NCI-H510A (cell line): ENCODE results near the gene C1QL2.

Source experiments
- DNase-seq: peaks from one replicate; lab custom pipeline; 2025; lab: John Stamatoyannopoulos, UW

C1QL2 gene

DNA sequence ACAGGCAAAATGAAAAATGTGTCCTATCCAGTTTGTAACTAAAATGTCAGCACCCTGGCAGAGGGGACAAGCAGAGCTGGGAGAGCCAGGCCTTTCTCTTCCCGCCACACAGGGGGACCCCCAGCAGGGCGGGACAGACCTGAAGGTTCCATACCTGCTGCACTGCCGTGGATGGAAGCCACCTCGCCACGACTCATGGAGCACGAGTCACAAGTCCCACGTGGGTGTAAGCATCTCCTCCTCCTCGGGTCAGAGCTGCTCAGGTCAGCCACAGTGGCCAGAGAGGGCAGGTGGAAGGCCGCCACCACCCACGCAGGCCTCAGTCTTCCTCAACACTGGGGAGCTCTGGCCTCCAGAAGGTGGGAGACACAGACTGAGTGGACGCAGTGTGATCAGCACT is 21.0 kb downstream of the C1QL2 start:
- no peak for DNase-seq

DNA sequence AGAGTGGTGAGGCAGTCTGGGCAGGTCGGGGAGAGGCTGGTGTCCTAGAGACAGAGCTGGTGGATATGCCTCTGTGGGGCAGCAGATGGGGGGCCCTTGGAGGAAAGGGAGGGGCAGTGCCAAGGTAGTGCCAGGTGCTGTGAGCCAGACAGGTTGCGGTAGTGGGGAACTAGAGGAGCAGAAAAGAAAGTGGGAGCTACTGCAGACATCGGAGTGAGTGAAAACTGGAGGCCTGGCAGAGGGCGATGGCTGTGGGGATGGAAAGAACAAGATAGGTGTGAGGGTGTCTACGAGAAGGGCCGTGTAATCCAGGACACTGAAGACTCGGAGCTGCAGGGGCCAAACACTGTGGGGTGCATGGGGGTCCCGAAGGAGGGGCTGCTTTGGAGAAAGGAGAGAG is 21.7 kb downstream of the C1QL2 start:
- DNase-seq, result no peak

DNA sequence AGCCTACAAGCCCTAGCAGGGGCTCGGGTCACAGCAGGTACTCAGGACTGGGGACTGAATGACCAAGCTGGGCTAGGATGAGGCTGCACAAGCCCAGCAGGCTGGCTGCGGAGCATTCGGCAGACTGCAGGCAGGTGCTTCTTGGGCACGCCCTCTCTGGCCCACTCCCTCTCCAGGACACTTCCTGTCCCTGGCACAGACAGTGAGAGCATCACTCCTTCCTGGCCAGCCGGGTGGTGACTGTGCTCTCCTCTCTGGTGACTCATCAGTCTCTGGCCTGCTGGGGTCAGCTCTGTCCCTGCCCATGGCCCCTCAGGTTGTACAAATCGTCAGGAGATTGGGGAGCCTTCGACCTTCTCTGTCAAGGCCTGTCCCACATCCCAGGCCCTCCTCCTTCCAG is 22.5 kb downstream of the C1QL2 start:
- DNase-seq, result peak; percentile 50

DNA sequence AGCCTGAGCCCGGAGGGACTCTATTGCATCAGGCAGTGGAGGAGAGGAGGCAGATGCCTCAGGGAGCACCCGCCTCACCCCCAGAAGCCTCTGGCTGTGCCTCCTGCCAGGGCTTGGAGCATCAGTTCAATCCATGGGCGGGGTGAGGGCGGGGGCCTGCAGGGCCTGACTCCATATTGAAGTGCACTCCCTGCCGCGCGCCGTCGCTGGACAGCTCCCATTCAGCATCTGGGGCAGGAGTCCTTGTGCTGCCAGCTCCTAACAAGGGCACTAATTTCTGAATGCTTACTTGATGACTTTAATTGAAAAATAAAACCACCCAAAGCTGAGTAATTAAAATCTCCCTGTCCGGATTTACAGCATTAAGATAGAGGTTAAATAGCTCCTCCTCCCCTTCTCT is 23.8 kb downstream of the C1QL2 start:
- DNase-seq, result no peak

DNA sequence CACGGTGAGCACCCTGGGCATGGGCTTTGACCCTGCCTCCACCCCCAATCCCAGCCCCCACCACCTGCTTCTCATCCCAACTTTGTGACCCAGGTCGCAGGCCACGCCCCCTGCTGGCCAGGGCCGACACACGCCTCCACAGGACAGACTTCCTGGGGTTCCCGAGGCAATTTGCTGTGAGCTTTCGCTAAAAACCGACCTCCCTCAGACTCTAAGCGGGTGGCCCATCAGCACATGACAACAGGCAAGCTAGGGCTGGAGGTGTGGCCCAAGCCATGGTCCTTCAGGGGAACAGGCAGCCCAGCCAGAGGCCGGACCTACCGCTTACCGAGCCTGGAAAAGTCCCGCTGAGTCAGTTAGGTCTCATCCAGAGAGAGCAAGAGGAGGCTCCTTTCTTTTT is 31.9 kb downstream of the C1QL2 start:
- DNase-seq, result no peak

DNA sequence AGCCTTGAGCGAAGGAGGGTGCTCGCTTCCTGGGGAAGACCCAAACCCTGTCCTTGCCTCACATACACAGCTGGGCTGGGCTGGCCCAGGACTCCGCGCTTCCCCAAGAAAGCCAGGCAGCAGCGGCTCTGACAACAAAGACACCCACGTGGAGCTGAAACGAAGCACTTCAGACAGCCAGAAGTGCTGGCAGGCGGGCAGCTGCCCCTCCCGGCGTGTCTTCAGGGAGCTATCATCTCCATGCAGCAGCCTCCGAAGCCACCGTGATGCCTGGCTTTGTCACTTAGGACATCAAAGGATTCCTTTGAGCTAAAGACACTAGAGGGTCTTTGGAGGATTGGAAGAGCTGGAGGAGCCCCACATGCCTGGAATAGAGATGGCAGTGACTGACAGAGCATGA is 35.2 kb downstream of the C1QL2 start:
- no peak for DNase-seq

DNA sequence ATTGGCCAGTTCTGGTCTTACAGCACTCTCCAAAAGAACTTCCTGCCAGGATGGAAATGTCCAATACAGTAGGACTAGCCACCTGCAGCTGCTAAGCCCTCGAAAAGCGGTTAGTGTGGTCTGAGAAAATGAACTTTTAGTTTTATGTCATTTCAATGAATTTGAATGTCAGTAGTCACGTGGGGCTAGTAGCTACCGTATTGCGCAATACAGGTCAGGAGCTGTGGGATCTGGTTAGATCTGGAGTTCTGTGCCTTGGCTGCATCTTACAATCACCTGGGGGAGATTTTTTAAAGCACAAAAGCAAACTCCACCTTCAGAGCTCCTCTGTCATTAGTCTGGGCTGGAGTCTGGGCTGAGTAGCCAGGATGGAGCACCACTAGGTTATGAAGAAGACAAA is 35.9 kb downstream of the C1QL2 start:
- DNase-seq, result no peak

DNA sequence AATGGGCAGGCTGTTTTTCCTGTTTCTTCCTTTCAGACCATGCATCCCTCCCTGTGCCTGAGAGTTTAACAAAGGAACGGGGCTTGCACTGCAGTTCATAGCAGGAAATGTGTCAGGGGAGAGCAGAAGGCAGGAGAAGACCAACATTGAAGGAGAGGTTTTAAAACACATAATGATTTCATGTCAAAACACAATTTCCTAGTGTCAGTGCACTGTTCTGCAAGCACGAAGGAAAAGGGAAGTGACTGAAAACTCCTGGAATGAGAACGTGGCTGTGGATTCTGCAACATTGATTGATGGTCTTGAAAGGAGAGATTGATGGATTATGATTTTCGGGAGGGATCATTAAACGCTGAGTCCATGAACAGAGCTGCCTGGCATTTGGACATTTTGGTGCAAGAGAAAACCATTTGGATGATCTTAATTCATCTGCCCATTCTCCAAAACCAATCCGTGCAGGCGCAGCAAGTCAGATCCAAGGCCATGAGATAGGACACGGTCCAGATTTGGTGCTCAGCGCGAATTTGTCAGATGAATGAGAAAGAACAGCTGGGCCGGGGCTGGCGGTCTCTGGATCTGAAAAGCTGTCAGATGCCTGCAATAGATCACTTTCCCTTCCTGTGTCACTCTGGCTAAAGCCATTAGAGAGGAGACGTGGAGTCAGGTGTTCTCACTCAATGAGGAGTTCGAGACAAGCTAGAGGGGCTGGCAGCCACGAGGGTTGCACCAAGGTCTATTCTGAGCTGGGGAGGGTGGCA is 38.4 kb downstream of the C1QL2 start:
- no peak for DNase-seq

DNA sequence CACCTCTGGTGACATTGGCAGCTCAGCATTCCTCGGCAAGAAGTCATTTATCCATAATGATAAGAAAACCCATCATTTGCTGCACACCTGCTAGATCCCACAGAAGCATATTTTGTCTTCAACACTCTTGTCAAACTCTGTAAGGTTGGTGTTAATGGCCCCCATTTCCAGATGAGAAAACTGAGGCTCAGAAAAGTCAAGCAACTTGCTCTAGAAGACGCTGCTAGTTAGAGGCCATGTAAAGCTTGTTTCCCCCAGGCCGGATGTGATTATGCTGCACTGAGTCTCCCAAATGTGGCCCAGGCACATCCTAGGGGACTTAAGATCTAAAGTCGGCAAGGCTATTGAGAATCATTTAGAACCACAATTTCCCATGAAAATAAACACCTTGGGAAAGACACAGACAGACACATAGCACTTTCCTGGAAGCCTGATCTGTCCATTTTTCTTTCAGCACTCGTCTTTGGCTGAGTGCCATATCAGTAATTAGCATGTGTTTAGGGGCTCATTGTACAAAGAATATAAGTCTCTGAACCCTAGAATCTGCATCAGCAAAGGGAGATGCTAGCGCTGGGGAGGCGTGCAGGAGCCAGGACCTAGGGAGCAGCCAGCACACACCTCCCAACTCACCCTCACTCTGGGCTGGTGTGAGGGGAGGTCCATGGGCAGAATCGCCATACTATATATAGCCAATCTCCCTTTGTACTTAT is 39.3 kb downstream of the C1QL2 start:
- DNase-seq, result no peak

DNA sequence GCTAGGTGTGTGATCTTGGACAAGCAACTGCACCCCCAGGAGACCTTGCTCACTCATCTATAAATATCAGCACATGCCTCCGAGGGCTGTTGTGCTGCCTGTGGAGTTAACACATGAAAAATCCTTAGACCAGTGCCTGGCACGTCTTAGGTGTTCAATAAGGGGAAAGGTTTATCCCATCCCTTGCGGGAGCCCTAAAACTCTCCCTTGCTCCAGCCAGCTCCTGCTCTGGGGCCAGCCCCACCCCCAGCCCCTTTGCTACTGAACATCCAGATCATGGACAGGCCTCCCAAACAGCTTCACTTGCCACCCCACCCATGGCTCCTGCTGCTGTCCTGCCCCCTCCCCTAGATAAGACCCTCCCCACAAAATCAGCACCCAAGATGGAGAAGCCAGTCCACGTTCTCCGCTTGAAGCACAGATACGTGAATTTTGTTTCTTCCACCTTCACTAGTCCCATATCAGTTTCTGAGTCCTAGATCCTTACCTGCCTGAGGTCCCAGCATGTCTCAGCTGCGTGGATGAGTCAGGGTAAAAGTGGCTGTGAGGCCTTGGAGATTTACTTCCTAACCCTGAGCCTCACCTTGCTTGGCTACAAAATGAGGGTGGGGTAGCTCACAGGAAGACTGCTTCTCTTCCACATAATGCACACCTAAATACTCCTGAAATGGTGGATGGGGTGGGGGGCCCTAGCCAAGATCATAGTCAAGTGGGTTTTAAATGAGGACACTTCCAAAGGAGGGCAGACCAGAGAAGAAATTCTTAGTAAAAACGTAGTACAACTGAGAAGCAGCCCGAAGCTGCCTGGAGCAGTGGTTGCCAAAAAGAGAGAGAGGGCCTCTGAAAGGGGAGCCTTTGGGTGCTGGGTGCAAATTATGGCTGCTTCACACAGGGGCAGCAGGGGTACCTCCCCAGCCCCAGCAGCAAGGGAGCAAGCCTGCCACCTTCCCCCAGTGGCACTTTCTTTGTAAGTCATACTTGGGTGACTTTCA is 40.4 kb downstream of the C1QL2 start:
- no peak for DNase-seq

DNA sequence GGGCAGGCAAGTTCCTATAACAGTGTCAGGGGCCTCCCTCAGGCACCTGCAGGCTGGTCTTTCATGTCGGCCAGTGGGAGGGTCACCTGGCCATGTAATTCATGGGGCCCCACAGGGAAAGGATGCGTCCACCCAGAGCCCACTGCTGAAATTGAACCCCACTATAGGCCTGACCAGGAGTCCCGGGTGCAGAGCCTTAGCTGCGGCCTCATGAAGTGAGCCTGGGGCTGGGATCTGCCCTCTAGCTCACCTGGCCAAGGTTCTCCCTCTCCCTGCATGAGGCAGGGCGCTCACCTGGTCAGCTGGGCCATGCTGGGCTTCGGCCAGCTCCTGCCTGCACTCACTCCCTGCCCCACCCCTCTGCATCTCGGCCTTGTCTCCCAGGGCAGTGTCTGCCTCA is 41.1 kb downstream of the C1QL2 start:
- DNase-seq, result no peak

DNA sequence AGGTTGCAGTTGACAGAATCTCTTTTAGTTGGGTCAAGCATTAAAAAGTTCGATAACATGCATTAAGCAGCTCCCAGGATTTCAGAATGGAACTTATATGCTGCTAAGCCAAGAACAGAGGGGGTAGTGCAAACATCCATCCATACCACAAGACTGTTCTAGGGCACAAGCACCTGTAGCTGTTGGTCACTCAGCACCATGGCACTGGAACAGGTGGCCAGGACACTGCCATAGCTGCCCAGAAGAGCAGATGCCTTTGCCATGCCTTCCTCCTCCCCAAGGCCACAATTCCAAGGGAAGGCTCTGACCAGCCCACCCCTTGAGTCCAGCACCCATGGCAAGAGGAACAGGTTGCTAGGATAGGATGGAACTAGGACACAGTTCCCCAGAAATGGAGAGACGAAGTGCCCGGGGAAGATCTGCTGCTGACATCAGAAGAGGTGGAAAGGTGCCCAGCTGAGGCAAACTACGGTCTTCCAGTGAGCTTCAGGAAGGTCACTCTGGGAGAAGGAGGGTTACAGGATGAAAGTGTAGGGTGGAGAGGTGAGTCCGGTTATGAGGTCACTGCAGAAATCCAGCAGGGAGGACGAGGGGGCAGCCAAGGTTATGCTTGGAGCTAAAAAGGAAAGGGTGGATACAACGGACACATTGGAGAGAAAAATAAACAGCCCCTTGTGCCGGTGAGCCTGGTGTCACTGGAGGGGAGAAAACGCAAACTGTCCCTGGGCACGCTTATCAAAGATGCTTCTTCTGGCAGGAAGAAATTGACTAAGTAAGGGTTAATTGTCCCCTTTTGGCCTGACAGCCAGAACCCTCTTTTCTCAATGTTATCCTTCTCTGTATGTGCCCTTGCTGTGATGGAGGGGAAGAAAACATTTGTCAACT is 41.9 kb downstream of the C1QL2 start:
- no peak for DNase-seq

DNA sequence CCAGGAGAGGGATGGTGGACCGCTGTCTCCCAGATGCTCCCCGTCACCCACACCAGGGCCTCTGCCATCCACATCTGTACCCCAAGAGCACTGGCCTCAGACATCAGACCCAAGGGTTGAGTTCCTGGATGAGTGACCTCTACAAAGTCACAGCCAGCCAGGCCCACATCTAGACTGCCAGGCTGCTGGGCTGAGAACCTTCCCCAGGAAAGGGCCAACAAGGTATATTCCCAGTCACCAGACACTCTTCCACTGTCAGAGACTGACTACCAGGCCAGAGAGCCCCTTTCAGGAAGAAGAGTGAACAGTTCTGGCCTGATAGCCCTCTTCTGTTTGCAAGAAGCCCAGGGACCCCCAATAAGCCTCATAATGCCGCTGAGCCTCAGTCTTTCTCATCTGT is 44.3 kb downstream of the C1QL2 start:
- no peak for DNase-seq

DNA sequence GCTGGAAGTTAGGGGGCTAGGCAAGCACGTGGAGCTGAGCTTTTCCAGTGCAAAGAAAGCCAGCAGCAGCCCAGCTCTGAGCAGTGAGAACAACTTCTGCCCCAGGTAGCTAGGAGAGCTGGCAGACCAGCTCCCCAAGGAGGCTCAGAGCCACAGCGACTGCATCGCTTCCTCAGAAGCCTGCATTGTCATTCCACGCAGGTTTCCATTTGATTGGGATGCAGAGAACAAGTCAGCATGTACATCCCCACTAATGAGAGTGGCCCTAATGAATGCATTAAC is 45.1 kb downstream of the C1QL2 start:
- no peak for DNase-seq

DNA sequence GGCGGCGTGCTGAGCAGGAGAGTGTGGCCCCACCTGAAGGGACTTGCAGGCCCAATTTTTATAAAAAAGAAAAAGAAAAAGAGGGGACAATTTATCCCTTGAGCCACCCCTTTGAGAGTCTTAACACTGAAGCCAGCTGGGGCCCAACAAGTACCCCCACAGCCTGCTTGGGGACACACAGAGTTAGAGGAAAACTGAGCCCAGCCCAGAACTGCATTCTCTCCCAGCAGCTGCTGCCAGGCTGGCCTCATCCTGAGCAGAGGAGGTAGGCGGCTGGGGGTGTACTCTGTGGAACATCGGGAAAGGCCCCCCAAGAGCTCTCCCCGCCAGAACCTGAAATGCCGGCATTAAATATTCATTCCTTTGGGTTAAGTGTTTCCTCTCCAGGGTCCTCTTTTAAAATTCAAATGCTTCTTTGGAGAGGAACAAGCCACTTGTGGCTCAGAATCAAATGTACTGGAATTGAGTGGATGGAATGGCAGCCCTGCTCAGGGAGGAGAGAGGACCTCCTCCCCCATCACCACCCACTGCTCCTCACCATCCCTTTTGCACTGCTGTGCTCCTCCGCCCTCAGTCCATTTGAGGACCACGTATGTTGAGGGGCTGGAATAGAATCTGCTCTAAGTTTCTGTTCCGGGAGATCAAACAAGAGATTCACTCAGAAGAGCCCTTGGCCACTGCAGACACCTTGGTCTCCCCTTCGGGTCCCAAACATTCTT is 45.6 kb downstream of the C1QL2 start:
- no peak for DNase-seq

DNA sequence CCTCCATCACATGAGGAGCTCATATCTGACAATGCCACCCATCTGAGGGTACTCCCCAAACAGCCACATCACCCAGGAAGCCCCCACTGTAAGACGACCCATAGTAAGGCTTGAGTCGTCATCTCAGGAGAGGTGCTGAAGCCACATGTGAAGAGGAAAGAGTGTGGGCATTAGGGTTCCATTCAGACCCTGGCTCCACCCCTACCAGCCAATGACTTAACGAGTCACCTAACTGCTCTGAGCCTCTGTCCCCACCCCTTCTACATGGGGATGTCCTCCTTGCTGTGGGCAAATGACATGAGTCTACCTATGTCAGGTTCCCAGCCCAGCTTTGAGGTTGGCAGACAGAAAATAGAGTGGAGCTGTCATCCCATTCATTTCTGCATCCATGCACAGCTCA is 46.3 kb downstream of the C1QL2 start:
- DNase-seq, result no peak

DNA sequence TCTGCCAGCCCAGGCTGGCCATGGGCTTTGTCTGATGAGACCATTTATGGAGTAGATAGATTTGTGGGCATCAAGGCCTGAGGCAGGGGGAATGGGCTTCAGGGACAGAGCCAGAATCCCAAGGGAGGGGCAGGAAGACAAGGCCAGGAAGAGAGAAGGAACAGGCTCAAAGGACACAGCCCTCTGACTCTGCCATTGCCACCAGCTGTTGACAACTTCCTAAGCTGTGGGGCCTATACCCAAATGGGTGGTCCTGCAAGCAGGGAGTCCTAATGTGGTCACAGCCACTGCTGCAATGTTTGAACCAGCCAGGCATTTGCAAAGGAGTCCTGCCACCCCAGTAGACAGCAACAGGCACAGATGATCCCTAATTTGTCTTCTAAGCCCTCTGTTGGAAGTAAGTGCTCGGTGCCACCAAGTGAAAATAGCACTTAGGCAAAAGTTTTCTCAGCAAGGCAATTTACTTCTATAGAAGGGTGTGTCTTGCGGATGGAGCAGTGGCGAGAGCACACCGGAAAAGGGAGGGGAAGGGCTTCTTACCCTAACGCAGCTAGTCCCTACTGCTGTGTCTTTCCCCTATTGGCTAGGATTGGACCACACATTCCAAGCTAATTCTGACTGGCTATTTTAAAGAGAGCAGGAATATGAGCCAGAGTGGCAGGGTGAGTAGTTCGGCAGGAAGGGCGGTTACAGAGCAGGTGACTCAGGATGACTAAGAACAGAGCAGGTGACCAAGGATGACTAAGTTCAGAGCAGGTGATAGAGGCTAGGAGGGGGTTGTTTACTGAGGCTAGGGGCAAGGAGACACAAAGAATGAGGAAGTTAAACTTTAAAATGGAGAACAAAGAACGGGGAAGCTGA is 47.2 kb downstream of the C1QL2 start:
- no peak for DNase-seq

DNA sequence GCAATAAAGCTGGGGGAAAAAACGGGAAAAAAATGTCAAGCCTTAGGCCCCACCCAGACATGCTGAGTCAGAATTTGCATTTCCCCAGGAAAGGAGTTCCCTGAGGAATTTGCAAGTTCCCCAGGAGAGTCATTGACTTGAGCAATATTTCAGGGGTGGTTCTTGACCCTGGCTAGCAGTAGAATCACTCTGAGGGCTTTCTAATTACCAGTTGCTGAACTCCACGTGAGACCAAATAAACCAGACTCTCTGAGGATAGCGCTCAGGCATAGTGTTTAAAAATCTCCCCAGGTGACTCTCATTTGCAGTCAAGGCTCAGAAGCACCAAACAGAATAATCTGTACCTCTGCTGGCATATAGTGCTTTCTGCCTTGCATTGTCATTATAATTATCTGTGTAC is 48.7 kb downstream of the C1QL2 start:
- no peak for DNase-seq

DNA sequence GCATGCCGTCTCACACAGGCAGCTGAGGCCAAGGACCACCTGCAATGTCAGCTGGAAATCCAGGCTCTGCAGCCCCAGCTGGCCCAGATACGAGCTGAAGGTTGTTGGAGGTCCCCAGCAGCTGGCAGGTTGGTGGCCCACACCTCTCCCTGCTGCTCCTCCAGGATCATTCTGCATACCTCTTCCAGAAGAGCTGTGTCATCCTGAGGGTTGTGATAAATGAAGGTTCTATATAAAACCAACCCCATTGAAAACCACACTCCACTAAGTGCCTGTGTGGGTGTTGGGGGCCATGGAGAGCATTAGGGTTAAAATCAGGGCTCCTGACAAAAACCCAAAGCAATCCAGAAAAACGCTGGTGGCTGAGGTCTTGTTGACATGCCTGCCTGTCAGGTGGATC is 50.4 kb downstream of the C1QL2 start:
- DNase-seq, result no peak

DNA sequence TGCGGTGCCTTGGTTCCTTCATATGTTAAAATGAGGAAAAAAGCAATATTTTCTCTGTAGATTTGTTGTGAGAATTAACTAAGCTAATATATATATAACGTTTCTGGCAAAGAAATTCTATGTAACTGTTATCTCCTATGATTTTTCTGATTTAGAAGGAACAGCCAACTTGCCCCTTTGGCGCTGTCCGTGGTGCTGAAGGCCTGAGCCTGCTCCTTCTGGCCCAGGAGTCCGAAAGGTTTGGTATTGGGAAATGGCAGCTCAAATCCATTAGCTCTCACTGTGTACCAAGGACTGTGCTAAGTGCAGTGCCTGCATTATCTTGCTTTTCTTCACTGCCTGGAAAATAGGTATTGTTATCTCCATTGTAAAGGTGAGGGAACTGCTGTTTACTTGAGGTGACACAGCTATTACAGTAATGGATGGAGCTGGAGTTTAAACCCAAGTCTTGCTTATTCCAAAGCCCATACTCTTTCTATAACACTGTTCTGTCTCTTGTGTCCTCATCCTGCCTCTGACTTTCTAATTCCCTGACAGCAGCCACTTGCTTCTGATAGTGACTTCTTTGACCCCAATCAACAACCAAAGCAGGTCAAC is 52.2 kb downstream of the C1QL2 start:
- no peak for DNase-seq
